ENCODE measurements around the gene LAGE3. TPM values are rescaled to one million over a fixed set of nuclear protein-coding genes. Genes with fewer than 3 reads are reported as not detected.

Gene LAGE3
- total and polyA plus RNA-seq, 2 of the 8 experiments (the other 6 are each of a cell fraction or from before 2014, with no cell fraction given): 44.5 to 102 TPM

GRCh38 chrX:154490414-154491083 lies 11.5 kb upstream of the LAGE3 start, which contains the start of gene SLC10A3 (continued):
- TF ChIP-seq KDM4A (IDR thresholded peaks at IDR 0.05; ENCODE audit: low read depth, low read length, severe bottlenecking) (peak; percentile 25), EZH2 (IDR thresholded peaks at IDR 0.05; ENCODE audit: low read depth, low read length, severe bottlenecking) (no peak), SRF (IDR thresholded peaks at IDR 0.05; ENCODE audit: low read depth, low read length) (no peak), SIRT6 (IDR thresholded peaks at IDR 0.05; ENCODE audit: low read length) (no peak), TEAD4 (IDR thresholded peaks at IDR 0.05; ENCODE audit: low read depth, low read length) (no peak), E2F6 (IDR thresholded peaks at IDR 0.05) (no peak), SIN3A (conservative IDR thresholded peaks at IDR 0.05 in 1 of 2, IDR thresholded peaks at IDR 0.05 in 1 of 2; ENCODE audit: low read depth in 1 of 2, low read length in 2 of 2) (no peak), CREB1 (IDR thresholded peaks at IDR 0.05) (peak; percentile 91), CBX8 (IDR thresholded peaks at IDR 0.05; ENCODE audit: borderline replicate concordance, low read depth, low read length) (no peak), EGR1 (IDR thresholded peaks at IDR 0.05; ENCODE audit: borderline replicate concordance, low read depth, low read length) (no peak), HDAC6 (IDR thresholded peaks at IDR 0.05; ENCODE audit: low read depth, low read length) (no peak), RXRA (IDR thresholded peaks at IDR 0.05; ENCODE audit: insufficient read depth, low read depth, low read length) (no peak), BRCA1 (IDR thresholded peaks at IDR 0.05; ENCODE audit: low read depth, low read length) (no peak), SP1 (IDR thresholded peaks at IDR 0.05; ENCODE audit: low read depth, low read length) (no peak), TAF7 (optimal IDR thresholded peaks at IDR 0.05; ENCODE audit: borderline replicate concordance, low read depth, low read length) (peak; percentile 45), SUZ12 (IDR thresholded peaks at IDR 0.05; ENCODE audit: low read length) (no peak), YY1 (IDR thresholded peaks at IDR 0.05; ENCODE audit: low read depth, low read length) (no peak), SAP30 (IDR thresholded peaks at IDR 0.05; ENCODE audit: insufficient read depth, insufficient replicate concordance, low read length) (no peak), HDAC2 (IDR thresholded peaks at IDR 0.05; ENCODE audit: borderline replicate concordance in 1 of 2, low read depth in 2 of 2, low read length in 2 of 2) (no peak), CTCF (IDR thresholded peaks at IDR 0.05; ENCODE audit: control extremely low read depth in 1 of 3, insufficient read depth in 1 of 3, low read depth in 1 of 3, low read length in 3 of 3) (no peak), GTF2F1 (IDR thresholded peaks at IDR 0.05; ENCODE audit: borderline replicate concordance, low read depth, low read length) (no peak), TCF12 (IDR thresholded peaks at IDR 0.05; ENCODE audit: low read depth, low read length) (no peak)
